Hepatocyte (in vitro differentiated cells): ENCODE measurements around the gene JAG2. TPM values are rescaled to one million over a fixed set of nuclear protein-coding genes. Genes with fewer than 3 reads are reported as not detected.

Experiments used
- DNase-seq: peaks from one replicate; pipeline ENCODE4 v3.0.0-alpha.2; 2016; ENCODE audit warnings: low spot score
- H2AFZ ChIP-seq: fragments of 200-600 bp; sonication (generic); 2 replicates; pipeline ENCODE4 v1.6.0; 2016; ENCODE audit warnings: antibody characterized with exemption, mild to moderate bottlenecking
- H3K27ac ChIP-seq: fragments of 200-600 bp; sonication (generic); 2 replicates; pipeline ENCODE4 v1.5.1; 2016; ENCODE audit warnings: mild to moderate bottlenecking
- H3K27me3 ChIP-seq: fragments of 200-600 bp; sonication (generic); 2 replicates; pipeline ENCODE4 v1.6.1; 2016
- H3K36me3 ChIP-seq: fragments of 200-600 bp; sonication (generic); replicated peaks from 2 replicates; pipeline ENCODE4 v1.5.1; 2016; ENCODE audit warnings: low read depth; ENCODE audit not compliant: insufficient read depth
- H3K4me1 ChIP-seq: fragments of 200-600 bp; sonication (generic); 2 replicates; pipeline ENCODE4 v1.5.1; 2016; ENCODE audit warnings: mild to moderate bottlenecking, moderate library complexity; ENCODE audit not compliant: insufficient read depth
- H3K4me2 ChIP-seq: fragments of 200-600 bp; sonication (generic); 2 replicates; pipeline ENCODE4 v1.6.0; 2016
- H3K4me3 ChIP-seq: fragments of 200-600 bp; sonication (generic); 2 replicates; pipeline ENCODE4 v1.5.1; 2016; ENCODE audit warnings: mild to moderate bottlenecking
- H3K79me2 ChIP-seq: fragments of 200-600 bp; sonication (generic); 2 replicates; pipeline ENCODE4 v1.6.0; 2017; ENCODE audit warnings: mild to moderate bottlenecking
- H3K9me2 ChIP-seq: fragments of 200-600 bp; sonication (generic); replicated peaks from 2 replicates; pipeline ENCODE4 v1.6.0; 2017; ENCODE audit warnings: mild to moderate bottlenecking; ENCODE audit not compliant: insufficient read depth
- H3K9me3 ChIP-seq: fragments of 200-600 bp; sonication (generic); 2 replicates; pipeline ENCODE4 v1.5.1; 2016; ENCODE audit warnings: low read depth, mild to moderate bottlenecking
- H4K20me1 ChIP-seq: fragments of 200-600 bp; sonication (generic); 2 replicates; pipeline ENCODE4 v1.6.0; 2016; ENCODE audit warnings: mild to moderate bottlenecking; ENCODE audit not compliant: insufficient read depth, poor library complexity, severe bottlenecking
- CTCF ChIP-seq: fragments of 200-600 bp; sonication (generic); IDR thresholded peaks from 2 replicates; pipeline ENCODE4 v1.5.1; 2016; ENCODE audit warnings: antibody characterized with exemption, mild to moderate bottlenecking; ENCODE audit not compliant: poor library complexity
- EZH2 ChIP-seq: fragments of 200-600 bp; sonication (generic); IDR thresholded peaks from 2 replicates; pipeline ENCODE4 v1.6.1; 2016; ENCODE audit warnings: antibody characterized with exemption, mild to moderate bottlenecking, borderline replicate concordance
- EZH2phosphoT487 ChIP-seq: fragments of 200-600 bp; sonication (generic); IDR thresholded peaks from one replicate; pipeline ENCODE4 v1.6.1; 2018; ENCODE audit warnings: antibody characterized with exemption, mild to moderate bottlenecking, low read depth, moderate library complexity; ENCODE audit not compliant: unreplicated experiment, severe bottlenecking
- WGBS: methylation state at CpG from one replicate; pipeline ENCODE4 v1.1.6; 2016; ENCODE audit warnings: low lambda C conversion rate; ENCODE audit errors: missing lambda C conversion rate; 5-methylcytosine and 5-hydroxymethylcytosine counted together
- polyA plus RNA-seq: library from polyadenylated mRNA; unstranded; fragments of >200 nt; fragmentation: Nextera tagmentation; extraction: Ambion mirVana; gene quantifications from 2 replicates; pipeline ENCODE4 v1.2.1, GENCODE V29; 2016
- total RNA-seq: library from RNA; depleted of rRNA; stranded (reverse); fragments of >200 nt; gene quantifications from 2 replicates; pipeline ENCODE4 v1.2.3, GENCODE V29; 2014

JAG2 gene
- total and polyA plus RNA-seq, 2 experiments from 2014 or later, result 4.1 to 6.1 TPM

- H3K4me1 ChIP-seq, result peaks cover 8% of the 10 kb centered on the region
- TF ChIP-seq CTCF (no peak), EZH2 (no peak), EZH2phosphoT487 (no peak)
- H3K27me3 ChIP-seq, result no peaks in the 10 kb centered on the region
- H3K4me3 ChIP-seq, result no peak overlapping the region
- 87% methylated on average over 24 of the region's 25 CpGs for WGBS
- H3K9me2 ChIP-seq, result no peaks in the 10 kb centered on the region
- H3K9me3 ChIP-seq, result no peaks in the 10 kb centered on the region
- peaks cover 5% of the 10 kb centered on the region for H4K20me1 ChIP-seq
- no peak overlapping the region for H3K27ac ChIP-seq
- H3K79me2 ChIP-seq, result peaks cover 11% of the 10 kb centered on the region
- H3K36me3 ChIP-seq, result no peaks in the 10 kb centered on the region
- no peak overlapping the region for H2AFZ ChIP-seq
- no peak overlapping the region for H3K4me2 ChIP-seq
- DNase-seq, result no peak
Measured at GRCh38 chr14:105182296-105183020, 13.9 kb upstream of the JAG2 start.

DNA sequence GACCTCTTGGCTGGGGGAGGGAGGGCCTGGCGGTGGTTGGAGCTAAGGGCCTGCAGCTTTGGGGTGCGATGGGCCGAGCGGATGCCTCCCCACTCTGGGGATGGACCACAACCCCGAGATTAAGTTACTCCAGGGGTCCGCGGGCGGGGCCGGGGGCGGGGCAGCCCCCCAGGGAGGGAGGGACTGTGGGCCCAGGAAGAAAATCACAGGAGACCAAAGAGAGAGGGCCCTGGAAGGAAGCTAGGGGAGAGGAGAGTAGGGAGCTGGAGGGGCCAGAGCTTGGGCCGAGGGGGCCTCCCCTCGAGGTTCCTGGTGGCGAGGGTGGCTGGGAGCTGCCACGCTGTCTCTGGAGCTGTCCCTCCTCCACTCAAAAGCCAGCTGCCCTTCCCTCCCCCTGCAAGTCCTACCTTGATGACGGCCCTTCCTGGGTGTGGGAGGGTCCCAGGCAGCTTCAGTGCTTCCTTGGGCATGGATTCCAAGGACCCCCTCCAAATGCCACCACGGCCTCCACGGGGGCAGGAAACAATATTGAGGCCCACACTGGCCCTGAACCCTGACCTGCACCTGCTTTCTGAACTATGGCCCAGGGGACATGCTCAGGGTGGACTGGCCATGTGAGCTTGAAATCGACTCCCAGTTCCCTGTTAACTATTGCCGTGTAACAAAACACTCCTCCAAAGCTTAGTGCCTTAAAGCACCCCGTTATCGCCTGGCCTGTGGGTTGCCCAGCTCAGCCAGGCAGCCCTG, 13.1 kb upstream of the JAG2 start:
- H3K79me2 ChIP-seq, result peaks cover 11% of the 10 kb centered on the region
- 80% methylated on average over 9 of the region's 21 CpGs for WGBS
- DNase-seq, result no peak
- no peaks in the 10 kb centered on the region for H3K27me3 ChIP-seq
- TF ChIP-seq CTCF, result no peak
- TF ChIP-seq EZH2, result no peak
- TF ChIP-seq EZH2phosphoT487, result no peak
- H2AFZ ChIP-seq, result peak overlapping the region; percentile 40
- no peaks in the 10 kb centered on the region for H3K9me2 ChIP-seq
- no peak overlapping the region for H3K27ac ChIP-seq
- no peaks in the 10 kb centered on the region for H3K9me3 ChIP-seq
- H3K36me3 ChIP-seq, result no peaks in the 10 kb centered on the region
- H4K20me1 ChIP-seq, result peaks cover 5% of the 10 kb centered on the region
- H3K4me1 ChIP-seq, result peaks cover 8% of the 10 kb centered on the region
- no peak overlapping the region for H3K4me3 ChIP-seq
- H3K4me2 ChIP-seq, result peak overlapping the region; percentile 99

DNA sequence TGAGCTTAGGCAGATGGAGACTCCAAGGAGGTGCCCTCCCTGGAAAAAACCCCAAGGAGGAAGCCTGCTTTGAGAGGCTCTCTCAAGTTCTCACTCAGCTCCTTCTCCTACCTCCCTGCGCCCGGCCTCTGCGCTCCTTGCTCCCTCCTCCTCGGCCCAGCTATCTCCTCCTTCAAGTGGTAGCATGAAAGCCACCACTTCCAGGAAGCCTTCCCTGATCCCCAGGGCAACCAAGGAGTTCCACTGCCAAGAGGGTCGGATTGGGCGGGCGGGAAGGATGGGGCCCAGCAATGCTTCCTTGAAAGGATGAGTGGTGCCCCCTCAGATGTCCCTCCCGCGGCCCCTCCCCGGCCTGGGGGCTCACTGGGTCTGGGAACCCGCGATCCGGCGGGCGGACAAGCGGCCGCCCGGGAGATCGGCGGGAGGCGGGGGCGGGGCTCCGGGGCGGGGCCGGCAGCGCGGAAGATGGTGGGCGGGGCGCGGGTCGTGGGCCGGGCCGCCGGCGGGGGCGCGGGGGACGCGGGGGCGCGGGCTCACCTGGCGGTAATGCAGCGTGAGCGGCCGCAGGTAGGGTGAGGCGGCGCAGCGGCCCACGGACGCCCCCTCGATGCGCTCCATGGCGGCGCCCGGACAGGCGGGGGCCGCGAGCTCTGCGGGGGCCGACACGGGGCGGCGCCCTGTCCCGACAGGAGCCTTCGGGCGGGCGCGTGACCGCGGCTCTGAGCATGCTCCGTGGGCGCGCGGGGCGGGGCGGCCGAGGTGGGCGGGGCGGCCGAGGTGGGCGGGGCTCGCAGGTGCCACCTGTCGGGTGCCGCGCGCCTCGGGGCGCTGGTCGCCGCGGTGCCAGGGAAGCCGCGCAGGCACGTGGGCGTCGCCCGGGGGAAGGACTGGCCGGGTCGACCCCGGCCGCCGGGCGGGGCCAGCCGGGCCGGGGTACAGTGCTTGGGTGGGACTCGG, 12.3 kb upstream of the JAG2 start, which contains the start of gene NUDT14:
NUDT14 (minus strand) TSS at position 721 of the 957 bp plus-strand sequence; CDS start at position 618, 103 bp downstream.
- DNase-seq, result peak; percentile 89
- H3K27ac ChIP-seq, result no peak within 1 kb of the TSS
- peak within 1 kb of the TSS; percentile 66 for H2AFZ ChIP-seq

More for the DNA sequence above, 12.3 kb upstream of the JAG2 start, which contains the start of gene NUDT14:
- Histone ChIP-seq H3K4me1 (peaks cover 8% of the 10 kb centered on the region), H4K20me1 (peaks cover 5% of the 10 kb centered on the region), H3K4me2 (peak within 1 kb of the TSS; percentile 99), H3K79me2 (peaks cover 11% of the 10 kb centered on the region), H3K9me2 (no peaks in the 10 kb centered on the region), H3K9me3 (no peaks in the 10 kb centered on the region), H3K4me3 (peak within 1 kb of the TSS; percentile 93), H3K27me3 (no peaks in the 10 kb centered on the region), H3K36me3 (no peaks in the 10 kb centered on the region)
- TF ChIP-seq EZH2 (no peak), EZH2phosphoT487 (no peak), CTCF (no peak)
- 3% methylated on average over 12 of the region's 106 CpGs for WGBS
